ENCODE measurements around the gene EP400. TPM values are rescaled to one million over a fixed set of nuclear protein-coding genes. Genes with fewer than 3 reads are reported as not detected.

The EP400 gene
- total RNA-seq, 2 donors from 2014 or later = 10.5 to 15.5 TPM

GRCh38 chr12:131922772-131923171 is 27.0 kb upstream of the EP400 start:
- TF ChIP-seq CTCF (IDR thresholded peaks at IDR 0.05) = no peak
- DNase-seq (ENCODE audit: low spot score) = no peak
- H3K9me3 ChIP-seq = no peaks in the 10 kb centered on the region
- peak overlapping the region; percentile 50 to 51 for H3K27ac ChIP-seq
- no peaks in the 10 kb centered on the region for H3K27me3 ChIP-seq
- peaks cover 34% of the 10 kb centered on the region for H3K36me3 ChIP-seq
- no peak overlapping the region for H3K4me3 ChIP-seq
- peaks cover 0 to 6% of the 10 kb centered on the region in 2 donors for H3K4me1 ChIP-seq

GRCh38 chr12:131923260-131923659 is 26.5 kb upstream of the EP400 start:
- H3K9me3 ChIP-seq = no peaks in the 10 kb centered on the region
- peaks cover 31% of the 10 kb centered on the region for H3K36me3 ChIP-seq
- TF ChIP-seq CTCF (IDR thresholded peaks at IDR 0.05) = no peak
- H3K4me1 ChIP-seq = peaks cover 0 to 7% of the 10 kb centered on the region in 2 donors
- no peak overlapping the region for H3K27ac ChIP-seq
- no peak overlapping the region for H3K4me3 ChIP-seq
- no peak for DNase-seq (ENCODE audit: low spot score)
- no peaks in the 10 kb centered on the region for H3K27me3 ChIP-seq

- DNase-seq (ENCODE audit: low spot score) = no peak
- Histone ChIP-seq H3K4me1 (peaks cover 0 to 20% of the 10 kb centered on the region in 2 donors), H3K27me3 (no peaks in the 10 kb centered on the region), H3K27ac (peak overlapping the region in 1 of 2 donors; percentile 91), H3K36me3 (peaks cover 8% of the 10 kb centered on the region), H3K9me3 (no peaks in the 10 kb centered on the region), H3K4me3 (no peak overlapping the region)
- TF ChIP-seq CTCF (IDR thresholded peaks at IDR 0.05) = no peak
Observed at GRCh38 chr12:131927110-131928079, 22.3 kb upstream of the EP400 start.

GRCh38 chr12:131928080-131928710 is 21.5 kb upstream of the EP400 start:
- DNase-seq (ENCODE audit: low spot score) = no peak
- H3K9me3 ChIP-seq = no peaks in the 10 kb centered on the region

More at GRCh38 chr12:131928080-131928710, 21.5 kb upstream of the EP400 start:
- no peak for TF ChIP-seq CTCF (IDR thresholded peaks at IDR 0.05)
- Histone ChIP-seq H3K4me1 (peaks cover 0 to 20% of the 10 kb centered on the region in 2 donors), H3K4me3 (peak overlapping the region; percentile 68 to 76), H3K27ac (peak overlapping the region; percentile 91 to 97), H3K27me3 (no peaks in the 10 kb centered on the region), H3K36me3 (peaks cover 15% of the 10 kb centered on the region)
